NCI-H1694 (cell line): ENCODE measurements around the gene TFEC.
"Not testable (repeated sequence)": the region's sequence is repeated elsewhere in the genome, so short reads cannot be mapped to it uniquely, and the experiment has no call there.

ENCODE experiments used
- DNase-seq: peaks from one replicate; lab custom pipeline; 2025; lab: John Stamatoyannopoulos, UW

Gene TFEC

DNA sequence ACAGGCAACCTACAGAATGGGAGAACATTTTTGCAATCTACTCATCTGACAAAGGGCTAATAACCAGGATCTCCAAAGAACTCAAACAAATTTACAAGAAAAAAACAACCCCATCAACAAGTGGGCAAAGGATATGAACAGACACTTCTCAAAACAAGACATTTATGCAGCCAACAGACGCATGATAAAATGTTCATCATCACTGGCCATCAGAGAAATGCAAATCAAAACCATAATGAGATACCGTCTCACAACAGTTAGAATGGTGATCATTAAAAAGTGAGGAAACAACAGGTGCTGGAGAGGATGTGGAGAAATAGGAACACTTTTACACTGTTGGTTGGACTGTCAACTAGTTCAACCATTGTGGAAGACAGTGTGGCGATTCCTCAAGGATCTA is 100.8 kb downstream of the TFEC start:
- not testable (repeated sequence) for DNase-seq

DNA sequence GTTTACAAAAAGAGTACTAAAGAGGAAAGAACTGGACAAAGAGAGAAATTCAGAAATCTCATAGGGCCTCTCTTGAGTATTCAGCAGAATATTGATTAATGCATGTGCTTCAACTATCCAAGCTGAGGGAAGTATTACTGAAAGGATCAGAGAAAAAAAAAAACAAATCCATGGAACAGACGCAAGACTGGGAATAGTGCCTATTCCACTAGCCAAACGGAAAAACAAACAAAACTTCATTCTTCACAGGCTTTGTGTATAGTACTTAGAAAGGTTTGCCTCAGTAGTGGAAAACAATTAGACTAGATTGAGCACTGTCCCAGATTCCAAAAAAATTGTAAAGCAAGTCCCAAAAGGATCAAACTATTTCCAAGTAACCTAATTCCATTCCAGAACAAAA is 106.2 kb downstream of the TFEC start:
- no peak for DNase-seq

DNA sequence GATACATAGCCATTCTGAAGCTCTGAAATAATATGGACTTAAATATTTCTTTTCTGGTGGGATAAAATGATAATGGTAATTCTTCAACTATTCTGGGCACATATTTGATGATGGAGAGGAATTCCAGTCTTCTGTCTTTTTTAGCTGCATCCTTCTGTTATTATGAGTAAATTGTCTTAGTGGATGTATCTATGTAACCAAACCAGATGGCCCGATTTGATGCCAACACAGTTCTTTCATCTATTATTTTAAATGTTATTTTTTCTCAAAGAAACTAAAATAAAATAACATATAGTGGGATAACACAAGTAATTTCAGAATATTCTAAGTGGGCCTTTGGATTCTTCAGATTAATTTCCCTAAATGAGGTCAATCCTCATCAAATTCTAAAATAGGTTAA is 110.2 kb downstream of the TFEC start:
- DNase-seq = no peak

DNA sequence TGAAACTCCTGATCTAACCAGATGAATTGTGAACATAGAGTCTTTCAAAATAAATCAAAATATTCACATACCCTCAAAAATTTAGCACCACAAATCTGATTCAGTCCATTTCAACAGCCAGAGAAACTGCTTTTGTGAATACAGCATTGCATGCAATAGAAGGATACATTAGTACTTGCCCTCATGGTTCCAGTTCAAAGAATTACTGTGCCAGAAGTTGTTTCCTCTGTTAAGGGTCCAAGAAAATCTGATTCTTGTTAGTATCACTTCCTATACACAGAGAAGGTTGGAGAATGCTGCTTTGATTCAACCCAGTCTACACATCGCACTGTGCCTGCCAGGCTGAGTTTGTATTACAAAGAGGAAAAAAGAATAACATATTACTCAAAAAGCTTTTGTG is 115.6 kb downstream of the TFEC start:
- DNase-seq = no peak

DNA sequence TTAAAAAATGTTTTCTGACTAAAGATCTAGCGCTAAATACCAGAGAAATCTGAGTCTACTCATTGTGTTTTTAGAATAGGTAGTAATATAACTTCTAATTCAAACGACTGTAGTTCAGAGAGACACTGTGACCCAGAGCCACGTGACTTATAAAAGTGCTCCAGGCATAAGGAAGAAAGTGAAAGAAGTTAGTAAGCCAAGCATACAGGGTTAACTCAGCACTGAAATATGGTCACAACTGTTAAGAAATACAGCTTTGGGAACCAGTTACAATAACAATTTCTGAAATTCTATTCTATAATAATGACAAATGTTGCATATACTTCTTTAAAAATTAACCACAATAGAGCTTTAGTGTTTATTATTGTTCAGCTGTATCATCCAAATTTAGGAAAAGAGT is 119.1 kb downstream of the TFEC start:
- DNase-seq = no peak

DNA sequence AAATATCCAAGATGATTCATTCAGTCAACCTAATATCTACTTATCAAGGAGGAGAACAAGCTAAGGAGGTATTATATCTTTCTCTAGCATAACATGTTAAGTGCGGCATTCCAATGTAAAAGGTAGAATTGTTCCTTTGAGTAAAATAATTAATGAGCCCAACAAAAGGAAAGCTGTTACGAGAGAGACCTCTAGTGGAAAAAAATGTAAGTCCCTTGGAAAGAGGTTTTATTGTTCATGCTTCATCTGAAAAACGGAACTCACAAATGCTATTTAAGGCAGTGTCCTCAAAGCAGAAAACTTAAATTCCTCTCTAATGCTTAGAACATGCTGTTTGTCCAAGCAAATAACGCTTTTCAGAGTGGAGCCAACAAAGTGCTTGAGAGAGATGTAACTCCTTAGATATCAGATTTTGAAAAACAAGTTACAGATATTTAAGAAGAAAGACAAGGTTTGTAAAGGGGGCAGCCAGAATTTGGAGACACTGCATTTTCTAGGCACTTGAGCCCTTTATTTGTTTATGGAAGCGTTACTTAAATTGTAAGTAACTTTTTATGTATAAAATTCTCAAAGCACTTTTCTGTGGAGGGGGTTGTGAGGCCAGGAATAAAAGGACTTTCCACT is 119.9 kb downstream of the TFEC start:
- DNase-seq = peak; percentile 59

DNA sequence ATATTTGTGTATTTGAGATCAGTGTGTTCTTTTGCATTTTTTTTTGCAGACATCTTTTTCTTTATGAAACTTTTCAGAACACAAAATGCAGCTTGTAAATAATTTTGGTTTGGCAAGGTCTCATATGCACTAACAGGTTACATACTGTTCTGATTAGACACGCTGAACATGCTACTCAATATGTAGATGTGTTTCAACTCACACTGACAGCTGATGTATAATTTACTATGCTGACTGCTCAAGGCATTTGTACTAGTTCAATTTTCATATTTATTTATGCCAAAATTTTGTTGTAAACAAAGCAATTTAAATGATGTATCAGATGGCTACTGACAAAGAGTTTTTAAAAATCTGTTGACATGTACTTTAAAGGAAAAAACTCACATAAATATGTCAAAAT is 123.8 kb downstream of the TFEC start:
- no peak for DNase-seq

DNA sequence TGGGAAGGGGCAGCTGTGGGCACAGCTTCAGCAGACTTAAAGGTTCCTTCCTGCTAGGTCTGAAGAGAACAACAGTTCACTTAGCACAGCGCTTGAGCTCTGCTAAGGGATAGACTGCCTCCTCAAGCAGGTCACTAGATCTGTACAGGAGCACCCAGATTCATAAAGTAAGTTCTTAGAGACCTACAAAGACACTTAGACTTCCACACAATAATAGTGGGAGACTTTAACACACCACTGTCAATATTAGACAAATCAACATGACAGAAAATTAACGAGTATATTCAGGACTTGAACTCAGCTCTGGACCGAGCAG is 140.9 kb downstream of the TFEC start:
- DNase-seq = no peak

DNA sequence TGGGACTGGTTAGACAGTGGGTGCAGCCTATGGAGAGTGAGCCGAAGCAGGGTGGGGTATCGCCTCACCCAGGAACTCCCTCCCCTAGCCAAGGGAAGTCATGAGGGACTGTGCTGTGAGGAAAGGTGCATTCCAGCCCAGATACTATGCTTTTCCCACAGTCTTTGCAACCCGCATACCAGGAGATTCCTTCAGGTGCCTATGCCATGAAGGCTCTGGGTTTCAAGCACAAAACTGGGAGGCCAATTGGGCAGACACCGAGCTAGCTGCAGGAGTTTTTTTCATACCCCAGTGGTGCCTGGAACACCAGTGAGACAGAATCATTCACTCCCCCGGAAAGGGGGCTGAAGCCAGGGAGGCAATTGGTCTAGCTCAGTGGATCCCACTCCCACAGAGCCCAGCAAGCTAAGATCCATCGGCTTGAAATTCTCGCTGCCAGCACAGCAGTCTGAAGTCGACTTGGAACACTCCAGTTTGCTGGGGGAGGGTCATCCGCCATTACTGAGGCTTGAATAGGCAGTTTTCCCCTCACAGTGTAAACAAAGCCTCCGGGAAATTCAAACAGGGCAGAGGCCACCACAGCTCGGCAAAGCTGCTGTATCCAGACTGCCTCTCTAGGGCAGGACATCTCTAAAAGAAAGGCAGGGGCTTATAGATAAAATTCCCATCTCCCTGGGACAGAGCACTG is 141.4 kb downstream of the TFEC start:
- no peak for DNase-seq

DNA sequence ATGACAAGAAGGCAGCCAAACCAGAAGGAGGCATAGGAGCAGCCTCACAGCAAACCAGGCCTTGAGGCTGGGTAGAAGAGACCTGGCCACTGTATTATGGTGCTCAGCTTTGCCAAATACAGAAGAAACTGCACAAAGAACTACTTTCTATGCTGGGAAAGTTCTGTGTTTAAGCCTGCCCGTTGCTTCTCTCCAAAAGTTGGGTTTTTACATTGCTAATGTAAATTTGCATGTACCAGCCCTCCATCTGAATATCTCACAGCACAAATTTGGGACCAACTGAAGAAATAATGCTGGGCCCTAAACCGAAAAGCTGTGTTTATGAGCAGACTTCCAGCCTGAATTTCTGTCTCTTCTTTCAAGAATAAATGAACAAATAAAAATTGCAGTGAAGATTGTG is 145.0 kb downstream of the TFEC start:
- DNase-seq = no peak
